ENCODE data around the gene CFAP221. TPM values are rescaled to one million over a fixed set of nuclear protein-coding genes. Genes with fewer than 3 reads are reported as not detected.

The CFAP221 gene
- total RNA-seq, 1 experiment from 2014 or later, result 0.20 TPM

DNA sequence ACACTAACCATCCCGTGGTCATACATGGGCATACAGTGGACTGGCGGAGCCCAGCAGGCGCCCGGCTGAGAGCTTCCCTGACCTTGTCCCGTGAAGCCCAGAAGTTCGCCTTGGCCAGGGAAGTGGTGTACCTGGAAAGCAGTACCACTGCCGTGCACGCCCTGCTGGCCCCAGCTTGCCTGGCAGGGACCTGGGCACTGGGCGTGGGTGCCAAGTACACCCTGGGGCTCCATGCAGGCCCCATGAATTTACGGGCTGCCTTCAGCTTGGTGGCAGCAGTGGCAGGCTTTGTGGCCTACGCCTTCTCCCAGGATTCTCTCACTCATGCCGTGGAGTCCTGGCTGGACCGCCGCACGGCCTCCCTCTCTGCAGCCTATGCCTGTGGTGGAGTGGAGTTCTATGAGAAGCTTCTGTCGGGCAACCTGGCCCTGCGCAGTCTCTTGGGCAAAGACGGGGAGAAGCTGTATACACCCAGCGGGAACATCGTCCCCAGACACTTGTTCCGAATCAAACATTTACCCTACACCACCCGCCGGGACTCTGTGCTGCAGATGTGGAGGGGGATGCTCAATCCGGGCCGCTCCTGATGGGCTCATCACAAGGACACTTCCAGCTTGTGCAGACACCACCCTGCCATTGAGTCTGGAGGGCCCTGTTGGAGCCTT, 137.1 kb downstream of the CFAP221 start:
- Histone ChIP-seq H3K79me2 (ENCODE audit: insufficient read depth, low read length) (peaks cover 8% of the 10 kb centered on the region; the same call in 1 of the 2 replicates), H2AFZ (ENCODE audit: low read length) (no peak overlapping the region), H2AK5ac (ENCODE audit: insufficient read length, low read length) (no peak overlapping the region), H3K4me1 (ENCODE audit: insufficient read depth, low read length) (peaks cover 4% of the 10 kb centered on the region), H3K23me2 (ENCODE audit: insufficient read length, low read depth, low read length, poor library complexity, severe bottlenecking) (peaks cover 7% of the 10 kb centered on the region), H4K91ac (ENCODE audit: insufficient read length, low read depth, low read length) (no peak overlapping the region), H4K8ac (replicated peaks; ENCODE audit: insufficient read length, low read depth, low read length) (no peak overlapping the region), H2BK15ac (ENCODE audit: low read depth, low read length) (no peak overlapping the region), H3K4me2 (ENCODE audit: insufficient read depth, insufficient read length, low read length) (no peak overlapping the region), H3K9me3 (ENCODE audit: control insufficient read depth, low read depth, low read length) (no peaks in the 10 kb centered on the region), H3K23ac (ENCODE audit: insufficient read length, low read depth, low read length) (no peak overlapping the region), H3K27me3 (ENCODE audit: insufficient read depth, low read length) (no peaks in the 10 kb centered on the region), H4K20me1 (ENCODE audit: control insufficient read depth, insufficient read depth, insufficient read length) (no peaks in the 10 kb centered on the region), H3K79me1 (ENCODE audit: insufficient read depth, low read depth, low read length, poor library complexity, severe bottlenecking) (peaks cover 3% of the 10 kb centered on the region), H2BK5ac (ENCODE audit: insufficient read length, low read length) (no peak overlapping the region), H2BK120ac (ENCODE audit: low read depth, low read length, poor library complexity, severe bottlenecking) (no peak overlapping the region), H3K14ac (ENCODE audit: insufficient read depth, low read length) (no peak overlapping the region), H3K9ac (ENCODE audit: extremely low read depth, insufficient read length, low read length) (no peak overlapping the region), H3K4ac (ENCODE audit: low read depth, low read length) (no peak overlapping the region), H3K27ac (ENCODE audit: insufficient read length, low read depth, low read length) (no peak overlapping the region), H3K56ac (ENCODE audit: insufficient read length, low read depth, low read length) (no peak overlapping the region), H3T11ph (ENCODE audit: low read length) (no peak overlapping the region), H2BK20ac (ENCODE audit: low read depth, low read length, poor library complexity, severe bottlenecking) (no peak overlapping the region), H2BK12ac (ENCODE audit: insufficient read length, low read depth, low read length) (no peak overlapping the region), H3K18ac (ENCODE audit: insufficient read length, low read depth, low read length) (no peak overlapping the region), H4K5ac (ENCODE audit: insufficient read length, low read depth, low read length) (no peak overlapping the region)
- no CpG with 5 or more reads among the region's 25 CpGs for WGBS (ENCODE audit: extremely low coverage, insufficient read length, low lambda C conversion rate)
- H3K27ac Mint-ChIP-seq, result no peak overlapping the region
- H3K36me3 Mint-ChIP-seq (ENCODE audit: insufficient read depth in 1 of 3, low read depth in 3 of 3), result peaks cover 22 to 30% (median 28%) of the 10 kb centered on the region in 3 experiments
- H3K9me3 Mint-ChIP-seq, result peaks cover 0 to 3% of the 10 kb centered on the region in 2 experiments; a peak in 1 of 5 replicates
- peaks cover 44 to 47% of the 10 kb centered on the region in 2 experiments for H3K4me1 Mint-ChIP-seq
- no peak overlapping the region; a peak in 2 of 5 replicates for H3K4me3 Mint-ChIP-seq
- DNase-seq, result no peak
- H3K27me3 Mint-ChIP-seq (ENCODE audit: low read depth), result no peaks in the 10 kb centered on the region
- TF ChIP-seq, protein P1, sequence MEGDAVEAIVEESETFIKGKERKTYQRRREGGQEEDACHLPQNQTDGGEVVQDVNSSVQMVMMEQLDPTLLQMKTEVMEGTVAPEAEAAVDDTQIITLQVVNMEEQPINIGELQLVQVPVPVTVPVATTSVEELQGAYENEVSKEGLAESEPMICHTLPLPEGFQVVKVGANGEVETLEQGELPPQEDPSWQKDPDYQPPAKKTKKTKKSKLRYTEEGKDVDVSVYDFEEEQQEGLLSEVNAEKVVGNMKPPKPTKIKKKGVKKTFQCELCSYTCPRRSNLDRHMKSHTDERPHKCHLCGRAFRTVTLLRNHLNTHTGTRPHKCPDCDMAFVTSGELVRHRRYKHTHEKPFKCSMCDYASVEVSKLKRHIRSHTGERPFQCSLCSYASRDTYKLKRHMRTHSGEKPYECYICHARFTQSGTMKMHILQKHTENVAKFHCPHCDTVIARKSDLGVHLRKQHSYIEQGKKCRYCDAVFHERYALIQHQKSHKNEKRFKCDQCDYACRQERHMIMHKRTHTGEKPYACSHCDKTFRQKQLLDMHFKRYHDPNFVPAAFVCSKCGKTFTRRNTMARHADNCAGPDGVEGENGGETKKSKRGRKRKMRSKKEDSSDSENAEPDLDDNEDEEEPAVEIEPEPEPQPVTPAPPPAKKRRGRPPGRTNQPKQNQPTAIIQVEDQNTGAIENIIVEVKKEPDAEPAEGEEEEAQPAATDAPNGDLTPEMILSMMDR (conservative IDR thresholded peaks at IDR 0.05), result no peak

All from H9 (cell line).